ENCODE results near the gene LAD1.

DNA sequence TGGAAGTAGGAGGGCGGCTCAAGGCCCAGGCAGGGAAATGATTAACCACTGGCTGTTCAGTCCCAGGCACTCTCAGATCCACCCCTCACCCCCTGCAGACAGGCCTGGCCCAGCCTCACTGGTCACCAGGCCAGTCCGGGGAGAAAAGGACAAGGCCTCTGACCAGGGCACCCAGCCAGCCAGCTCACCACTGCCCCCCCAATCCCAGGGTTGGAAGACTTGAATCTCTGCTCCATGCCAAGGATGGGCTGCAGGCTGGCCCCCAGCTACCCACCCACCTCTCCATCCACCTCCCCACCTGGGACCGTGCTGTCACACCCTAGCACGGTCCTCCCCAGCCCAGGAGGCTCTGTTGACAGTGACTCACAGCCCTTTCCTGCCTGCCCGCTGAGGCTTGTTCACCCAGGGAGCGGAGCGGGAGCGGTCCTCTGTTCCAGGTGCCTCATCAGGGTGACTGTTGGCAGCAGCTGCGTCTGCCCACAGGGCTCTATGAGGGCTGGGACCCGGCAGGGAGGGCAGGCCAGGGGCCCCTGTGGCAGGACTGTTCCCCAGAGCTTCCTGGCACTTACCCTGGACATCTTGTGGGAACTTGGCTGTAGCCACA lies 2.2 kb downstream of the LAD1 start:
- no peak for TF ChIP-seq EZH2phosphoT487 (IDR thresholded peaks at IDR 0.05; ENCODE audit: insufficient read depth, low read depth)
- TF ChIP-seq EZH2 (IDR thresholded peaks at IDR 0.05; ENCODE audit: insufficient read depth, poor library complexity, severe bottlenecking): no peak
